A549 (cell line): ENCODE results near the gene RYR3. TPM values are rescaled to one million over a fixed set of nuclear protein-coding genes. Genes with fewer than 3 reads are reported as not detected.

Source experiments
- ATAC-seq, 2 experiments: fragments of 200-7000 bp in 1 of 2; fragments of >200 bp in 1 of 2; cut with Nextera tagmentation in 1 of 2; cut with Tn5 transposase in 1 of 2; 3 replicates each; pipeline versions ENCODE4 v1.8.0 to v1.9.1; 2018 to 2020; ENCODE audit warnings: mild to moderate bottlenecking in 1 of 2, moderate library complexity in 1 of 2
- CTCF ChIA-PET: fragments of 300-600 bp; sonication (Branson Sonifier 250); formaldehyde crosslinking; extraction: SDS; loops from one replicate; lab custom pipeline; 2021; ENCODE audit warnings: antibody characterized with exemption, inconsistent platforms; lab: Yijun Ruan, JAX
- POLR2A ChIA-PET: fragments of 350-600 bp; formaldehyde crosslinking; extraction: SDS; loops from one replicate; lab custom pipeline; 2021; ENCODE audit warnings: antibody characterized with exemption, inconsistent platforms; lab: Yijun Ruan, JAX
- DNase-seq, 2 experiments: peaks; one replicate each; pipeline versions ENCODE4 v3.0.0 to v3.0.0-alpha.2; 2011 to 2016; ENCODE audit warnings: low read depth in 1 of 2, low spot score in 1 of 2
- FAIRE-seq: peaks from 2 replicates; lab custom pipeline; 2011; peaks lifted over from hg19 to GRCh38; lab: Jason Lieb, UNC
- H3K27ac ChIP-seq, 2 experiments: fragments of >200 bp; sonication (Bioruptor Twin); formaldehyde crosslinking; 3 replicates each; pipeline ENCODE4 v1.5.1; 2016 to 2017
- H3K4me1 ChIP-seq: fragments of >200 bp; sonication (Bioruptor Twin); formaldehyde crosslinking; 3 replicates; pipeline ENCODE4 v1.6.1; 2016
- H3K4me2 ChIP-seq: fragments of >200 bp; sonication (Bioruptor Twin); formaldehyde crosslinking; 3 replicates; pipeline ENCODE4 v1.6.1; 2016
- H3K4me3 ChIP-seq: fragments of >200 bp; sonication (Bioruptor Twin); formaldehyde crosslinking; 3 replicates; pipeline ENCODE4 v1.5.1; 2016
- H3K9me3 ChIP-seq: fragments of >200 bp; sonication (Bioruptor Twin); formaldehyde crosslinking; 3 replicates; pipeline ENCODE4 v1.6.1; 2016
- CBX8 ChIP-seq: fragments of 200-600 bp; sonication (generic); IDR thresholded peaks from 2 replicates; pipeline ENCODE4 v1.6.1; 2016
- CEBPB ChIP-seq, 2 experiments: fragments of >200 bp in 1 of 2; sonication (Bioruptor Twin) in 1 of 2; formaldehyde crosslinking in 1 of 2; IDR thresholded peaks; 2 replicates each; pipeline ENCODE4 v1.6.1; 2012 to 2016
- CHD4 ChIP-seq: fragments of 200-600 bp; sonication (generic); IDR thresholded peaks from 2 replicates; pipeline ENCODE4 v1.6.1; 2016; ENCODE audit warnings: antibody characterized with exemption, mild to moderate bottlenecking, borderline replicate concordance
- EHF ChIP-seq: fragments of 250-450 bp; sonication (Bioruptor Pico); IDR thresholded peaks from 2 replicates; pipeline ENCODE4 v1.5.0; 2020; ENCODE audit warnings: mild to moderate bottlenecking
- EHMT2 ChIP-seq: fragments of 200-600 bp; sonication (generic); IDR thresholded peaks from 2 replicates; pipeline ENCODE4 v1.6.1; 2016; ENCODE audit warnings: antibody characterized with exemption, low read depth, mild to moderate bottlenecking, moderate library complexity
- FOSB ChIP-seq: fragments of 250-450 bp; sonication (Bioruptor Pico); IDR thresholded peaks from 2 replicates; pipeline ENCODE4 v1.5.0; 2020; ENCODE audit warnings: mild to moderate bottlenecking, moderate library complexity
- FOSL2 ChIP-seq, 2 experiments: fragments of 450-650 bp in 1 of 2; fragments of >200 bp in 1 of 2; sonication (Bioruptor Twin) in 1 of 2; formaldehyde crosslinking; IDR thresholded peaks; 2 replicates each; pipeline versions ENCODE4 v1.5.0 to v1.6.1; 2016 to 2020; ENCODE audit warnings: mild to moderate bottlenecking in 1 of 2, moderate library complexity in 1 of 2
- GATA3 ChIP-seq: IDR thresholded peaks from 2 replicates; pipeline ENCODE4 v1.6.1; 2012; ENCODE audit warnings: borderline replicate concordance
- HOXB5 ChIP-seq: fragments of 250-450 bp; sonication (Bioruptor Pico); IDR thresholded peaks from 2 replicates; pipeline ENCODE4 v1.5.0; 2020; ENCODE audit warnings: mild to moderate bottlenecking, moderate library complexity
- KDM5A ChIP-seq: fragments of 200-600 bp; sonication (generic); IDR thresholded peaks from 2 replicates; pipeline ENCODE4 v1.6.1; 2016; ENCODE audit warnings: antibody characterized with exemption, mild to moderate bottlenecking
- MAZ ChIP-seq: fragments of 150-350 bp; IDR thresholded peaks from 2 replicates; pipeline ENCODE4 v1.6.1; 2014; ENCODE audit warnings: antibody characterized with exemption, low read depth, low read length, borderline replicate concordance
- PHF8 ChIP-seq: fragments of 200-600 bp; sonication (generic); IDR thresholded peaks from 2 replicates; pipeline ENCODE4 v1.6.1; 2016; ENCODE audit warnings: low read depth, mild to moderate bottlenecking, antibody characterized with exemption, moderate library complexity, borderline replicate concordance
- RARB ChIP-seq: fragments of 250-450 bp; sonication (Bioruptor Pico); IDR thresholded peaks from 2 replicates; pipeline ENCODE4 v1.8.0; 2021; ENCODE audit warnings: mild to moderate bottlenecking, moderate library complexity
- RCOR1 ChIP-seq: fragments of 150-350 bp; IDR thresholded peaks from 2 replicates; pipeline ENCODE4 v1.6.1; 2014; ENCODE audit warnings: antibody characterized with exemption, low read length, low read depth
- SMC3 ChIP-seq: fragments of >200 bp; sonication (Bioruptor Twin); formaldehyde crosslinking; IDR thresholded peaks from 3 replicates; pipeline ENCODE4 v1.6.1; 2018; ENCODE audit warnings: inconsistent platforms
- TP53 ChIP-seq: fragments of 250-450 bp; sonication (Bioruptor Pico); IDR thresholded peaks from 2 replicates; pipeline ENCODE4 v1.5.0; 2021; ENCODE audit warnings: mild to moderate bottlenecking, moderate library complexity
- ZFP36 ChIP-seq: fragments of 450-650 bp; IDR thresholded peaks from 2 replicates; pipeline ENCODE4 v1.6.1; 2014; ENCODE audit warnings: borderline replicate concordance; ENCODE audit not compliant: partially characterized antibody
- ZNF302 ChIP-seq: fragments of 250-450 bp; sonication (Bioruptor Pico); IDR thresholded peaks from 2 replicates; pipeline ENCODE4 v1.9.0; 2021; ENCODE audit warnings: inconsistent platforms, mild to moderate bottlenecking, moderate library complexity
- WGBS: methylation state at CpG from one replicate; pipeline ENCODE4 v1.1.6; 2017; ENCODE audit errors: missing lambda C conversion rate; 5-methylcytosine and 5-hydroxymethylcytosine counted together
- polyA plus RNA-seq, 4 experiments: library from polyadenylated mRNA; depleted of rRNA in 3 of 4; stranded (reverse); fragments of >200 nt; fragmentation: RNase III in 1 of 4; extraction: RNeasy Plus Mini Kit Qiagen cat#74134 plus additional on column Dnase treatment in 1 of 4; gene quantifications; 2 replicates in 3 of 4; 3 replicates in 1 of 4; pipeline ENCODE4 v1.2.3, GENCODE V29; 2011 to 2017
- TF ChIP-seq, protein P1 (sequence below): fragments of 450-650 bp; IDR thresholded peaks from 2 replicates; pipeline ENCODE4 v1.6.1; 2014; ENCODE audit warnings: antibody characterized with exemption
- TF ChIP-seq, protein P2 (sequence below): IDR thresholded peaks from 2 replicates; pipeline ENCODE4 v1.6.1; 2012; ENCODE audit warnings: low read depth, borderline replicate concordance
- TF ChIP-seq, protein P3 (sequence below): fragments of >200 bp; sonication (Bioruptor Twin); formaldehyde crosslinking; IDR thresholded peaks from 3 replicates; pipeline ENCODE4 v1.5.1; 2016

The RYR3 gene
- polyA plus RNA-seq, 2 of the 4 experiments (the other 2 are of a cell fraction), result 0.03 TPM; not detected in 1

DNA sequence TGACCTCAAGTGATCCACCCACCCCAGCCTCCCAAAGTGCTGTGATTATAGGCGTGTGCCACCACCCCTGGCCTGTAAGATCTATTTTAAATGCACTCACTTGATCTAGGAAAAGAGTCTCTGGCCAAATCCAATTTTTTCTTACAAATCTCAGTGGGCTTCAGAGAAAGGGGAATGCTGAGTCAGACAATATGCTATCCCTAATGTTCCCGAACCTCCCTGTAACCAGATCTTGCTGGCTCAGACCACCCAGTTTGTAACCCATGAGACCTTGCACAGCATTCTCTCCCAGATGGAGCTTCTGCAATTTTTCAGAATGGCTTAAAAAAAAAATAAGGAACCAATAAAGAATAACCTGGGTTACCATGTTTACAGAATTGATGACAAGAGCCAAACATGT is 205.8 kb downstream of the RYR3 start:
- no peak for FAIRE-seq
- H3K27ac ChIP-seq, result no peak overlapping the region
- no peaks in the 10 kb centered on the region for H3K4me1 ChIP-seq
- H3K4me2 ChIP-seq, result no peak overlapping the region
- POLR2A ChIA-PET, result no interaction called here
- 5% methylated on average over 2 of the region's 2 CpGs for WGBS
- H3K4me3 ChIP-seq, result no peak overlapping the region
- CTCF ChIA-PET, result no interaction called here
- no peaks in the 10 kb centered on the region for H3K9me3 ChIP-seq
- no peak for DNase-seq
- no peak for ATAC-seq
- no peak for TF ChIP-seq CEBPB (IDR thresholded peaks at IDR 0.05)
- no peak for TF ChIP-seq HOXB5 (CRISPR knock-in tag)
- no peak for TF ChIP-seq EHMT2

DNA sequence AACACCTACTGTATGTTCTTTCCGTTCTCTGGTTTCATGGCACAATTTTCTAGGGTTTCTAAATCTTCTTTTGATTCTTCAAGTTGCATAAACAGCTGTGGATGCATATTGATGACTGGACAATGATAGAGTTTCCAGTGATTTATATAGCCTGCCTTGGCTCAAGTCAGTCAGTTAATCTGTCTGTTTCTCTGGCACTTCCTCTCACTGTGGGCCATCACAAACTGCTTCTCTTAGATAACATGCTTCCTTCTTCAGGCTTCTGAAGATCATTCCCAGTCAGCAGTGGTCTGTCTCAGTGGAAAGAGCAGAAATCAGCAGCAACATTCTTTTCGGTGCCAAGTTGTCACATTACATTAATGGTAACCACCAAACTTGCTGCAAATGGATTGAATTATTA is 207.2 kb downstream of the RYR3 start:
- no peak overlapping the region for H3K4me3 ChIP-seq
- H3K9me3 ChIP-seq, result peaks cover 6% of the 10 kb centered on the region; the same call in 2 of the 3 replicates
- ChIA-PET POLR2A (no interaction called here), CTCF (no interaction called here)
- H3K27ac ChIP-seq, result no peak overlapping the region
- no peak for FAIRE-seq
- WGBS, result 18% methylated on average over 2 of the region's 2 CpGs
- no peak overlapping the region for H3K4me2 ChIP-seq
- ATAC-seq, result no peak
- TF ChIP-seq ZNF302 (no peak), RCOR1 (no peak), SMC3 (no peak), RARB (CRISPR knock-in tag) (no peak), MAZ (no peak), FOSL2 (IDR thresholded peaks at IDR 0.05) (no peak), FOSL2 (CRISPR knock-in tag; IDR thresholded peaks at IDR 0.05) (no peak), CHD4 (no peak), CBX8 (no peak), KDM5A (no peak)
- no peak for DNase-seq
- no peaks in the 10 kb centered on the region for H3K4me1 ChIP-seq

DNA sequence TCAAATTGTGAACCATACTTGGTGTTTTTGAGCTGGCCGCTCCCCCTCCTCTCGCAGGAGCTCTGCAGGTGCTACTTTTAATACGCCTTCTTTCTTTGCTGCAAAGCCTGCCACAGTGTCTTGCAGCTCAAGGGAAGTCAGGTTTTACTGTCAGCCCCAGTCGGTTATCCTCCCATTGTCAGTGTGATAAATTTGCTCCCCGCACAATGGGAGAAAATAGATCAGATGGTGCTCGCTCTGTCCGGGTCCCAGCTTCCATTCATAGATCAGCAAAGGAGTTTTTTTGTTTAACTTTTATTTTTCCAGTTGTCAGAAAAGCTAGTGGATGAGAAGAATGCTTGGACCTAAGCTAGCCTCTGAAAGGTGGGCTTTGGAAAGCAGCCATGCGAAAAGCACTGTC is 207.7 kb downstream of the RYR3 start:
- 18% methylated on average over 8 of the region's 8 CpGs for WGBS
- ChIA-PET CTCF (no interaction called here), POLR2A (no interaction called here)
- no peak for DNase-seq
- H3K4me3 ChIP-seq, result no peak overlapping the region
- peaks cover 6% of the 10 kb centered on the region; the same call in 2 of the 3 replicates for H3K9me3 ChIP-seq
- ATAC-seq, result no peak
- no peak overlapping the region for H3K4me2 ChIP-seq
- no peak overlapping the region for H3K27ac ChIP-seq
- no peaks in the 10 kb centered on the region for H3K4me1 ChIP-seq
- no peak for TF ChIP-seq GATA3
- TF ChIP-seq FOSB (CRISPR knock-in tag), result no peak
- TF ChIP-seq, protein P1, sequence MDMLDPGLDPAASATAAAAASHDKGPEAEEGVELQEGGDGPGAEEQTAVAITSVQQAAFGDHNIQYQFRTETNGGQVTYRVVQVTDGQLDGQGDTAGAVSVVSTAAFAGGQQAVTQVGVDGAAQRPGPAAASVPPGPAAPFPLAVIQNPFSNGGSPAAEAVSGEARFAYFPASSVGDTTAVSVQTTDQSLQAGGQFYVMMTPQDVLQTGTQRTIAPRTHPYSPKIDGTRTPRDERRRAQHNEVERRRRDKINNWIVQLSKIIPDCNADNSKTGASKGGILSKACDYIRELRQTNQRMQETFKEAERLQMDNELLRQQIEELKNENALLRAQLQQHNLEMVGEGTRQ, result no peak
- no peak for TF ChIP-seq PHF8
- no peak for TF ChIP-seq ZNF302
- TF ChIP-seq, protein P2, sequence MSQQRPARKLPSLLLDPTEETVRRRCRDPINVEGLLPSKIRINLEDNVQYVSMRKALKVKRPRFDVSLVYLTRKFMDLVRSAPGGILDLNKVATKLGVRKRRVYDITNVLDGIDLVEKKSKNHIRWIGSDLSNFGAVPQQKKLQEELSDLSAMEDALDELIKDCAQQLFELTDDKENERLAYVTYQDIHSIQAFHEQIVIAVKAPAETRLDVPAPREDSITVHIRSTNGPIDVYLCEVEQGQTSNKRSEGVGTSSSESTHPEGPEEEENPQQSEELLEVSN, result no peak
- TF ChIP-seq ZFP36, result no peak
- TF ChIP-seq, protein P3, sequence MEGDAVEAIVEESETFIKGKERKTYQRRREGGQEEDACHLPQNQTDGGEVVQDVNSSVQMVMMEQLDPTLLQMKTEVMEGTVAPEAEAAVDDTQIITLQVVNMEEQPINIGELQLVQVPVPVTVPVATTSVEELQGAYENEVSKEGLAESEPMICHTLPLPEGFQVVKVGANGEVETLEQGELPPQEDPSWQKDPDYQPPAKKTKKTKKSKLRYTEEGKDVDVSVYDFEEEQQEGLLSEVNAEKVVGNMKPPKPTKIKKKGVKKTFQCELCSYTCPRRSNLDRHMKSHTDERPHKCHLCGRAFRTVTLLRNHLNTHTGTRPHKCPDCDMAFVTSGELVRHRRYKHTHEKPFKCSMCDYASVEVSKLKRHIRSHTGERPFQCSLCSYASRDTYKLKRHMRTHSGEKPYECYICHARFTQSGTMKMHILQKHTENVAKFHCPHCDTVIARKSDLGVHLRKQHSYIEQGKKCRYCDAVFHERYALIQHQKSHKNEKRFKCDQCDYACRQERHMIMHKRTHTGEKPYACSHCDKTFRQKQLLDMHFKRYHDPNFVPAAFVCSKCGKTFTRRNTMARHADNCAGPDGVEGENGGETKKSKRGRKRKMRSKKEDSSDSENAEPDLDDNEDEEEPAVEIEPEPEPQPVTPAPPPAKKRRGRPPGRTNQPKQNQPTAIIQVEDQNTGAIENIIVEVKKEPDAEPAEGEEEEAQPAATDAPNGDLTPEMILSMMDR, result no peak
- no peak for TF ChIP-seq EHF (CRISPR knock-in tag)
- TF ChIP-seq TP53, result no peak
- FAIRE-seq, result no peak
